Aorta (tissue), 5 donors: ENCODE data around the gene ARHGAP15. TPM values are rescaled to one million over a fixed set of nuclear protein-coding genes. Genes with fewer than 3 reads are reported as not detected.

Source experiments
- ATAC-seq: fragments of 200-7000 bp; cut with Tn5 transposase; one replicate; pipeline ENCODE4 v1.9.1; 2022; ENCODE audit warnings: moderate library complexity; ENCODE audit not compliant: low FRiP score
- DNase-seq, 2 donors: peaks; one replicate each; pipeline ENCODE4 v3.0.0-alpha.2; 2020
- H3K27ac ChIP-seq, 2 donors: one replicate each; pipeline ENCODE4 v1.5.1; 2013; ENCODE audit warnings: low read length in 2 of 2, mild to moderate bottlenecking in 2 of 2, moderate library complexity in 2 of 2, control low read depth in 1 of 2, inconsistent platforms in 1 of 2, low read depth in 1 of 2
- H3K27me3 ChIP-seq, 2 donors: one replicate each; pipeline ENCODE4 v1.6.1; 2013; ENCODE audit warnings: control low read depth in 1 of 2, low read length in 1 of 2, mild to moderate bottlenecking in 1 of 2, moderate library complexity in 1 of 2; ENCODE audit not compliant: insufficient read depth in 2 of 2, control insufficient read depth in 1 of 2
- H3K36me3 ChIP-seq, 2 donors: one replicate each; pipeline ENCODE4 v1.6.1; 2013; ENCODE audit warnings: control low read depth in 1 of 2, low read length in 1 of 2, mild to moderate bottlenecking in 1 of 2; ENCODE audit not compliant: insufficient read depth in 2 of 2, control insufficient read depth in 1 of 2
- H3K4me1 ChIP-seq, 2 donors: one replicate each; pipeline ENCODE4 v1.6.1; 2013; ENCODE audit warnings: low read length in 2 of 2, control low read depth in 1 of 2, mild to moderate bottlenecking in 1 of 2, moderate library complexity in 1 of 2; ENCODE audit not compliant: insufficient read depth in 2 of 2, control insufficient read depth in 1 of 2
- H3K4me3 ChIP-seq, 2 donors: one replicate each; pipeline ENCODE4 v1.5.1; 2013; ENCODE audit warnings: low read length in 2 of 2, control low read depth in 1 of 2, mild to moderate bottlenecking in 1 of 2
- H3K9me3 ChIP-seq: one replicate; pipeline ENCODE4 v1.6.1; 2013; ENCODE audit warnings: mild to moderate bottlenecking, low read length; ENCODE audit not compliant: control insufficient read depth
- WGBS, 2 donors: extraction: QIAGEN DNeasy Blood & Tissue Kit; methylation state at CpG; one replicate each; pipeline ENCODE4 v1.1.7; 2013; 5-methylcytosine and 5-hydroxymethylcytosine counted together
- intact Hi-C, 2 donors: fragments of 100-400 bp; cut with DNase I; formaldehyde crosslinking; loops; one replicate each; pipeline versions ENCODE4 v1.14.2 to v1.15.0; 2022
- polyA plus RNA-seq, 2 donors: library from polyadenylated mRNA; stranded (reverse); fragments of 200-250 nt; gene quantifications; one replicate each; pipeline ENCODE4 v1.2.3, GENCODE V29; 2013
- total RNA-seq, 2 donors: library from RNA; stranded (reverse); fragmentation: NEBNext Ultra II Directional; extraction: Animal tissue kit (Norgen Biotek cat#: 25700); gene quantifications; one replicate each; pipeline ENCODE4 v1.2.1, GENCODE V29; 2021
- donor health status: healthy with polysubstance abuse.
- donor health status: Bipolar disorder and iron deficiency.
- donor health status: DM: no; HTN: no; CAD: no.
- donor health status: DM: no; HTN: no; CAD: no.
- donor health status: DM: yes; HTN: yes; CAD: no.

The ARHGAP15 gene
- total and polyA plus RNA-seq, 4 donors, result 9.8 to 26.2 (median 12.8) TPM

GRCh38 chr2:143690235-143690634, 561.0 kb downstream of the ARHGAP15 start:
- no peak overlapping the region for H3K4me3 ChIP-seq
- H3K9me3 ChIP-seq, result no peaks in the 10 kb centered on the region
- intact Hi-C loops, result no loop called here
- ATAC-seq, result no peak
- 85 to 89% methylated on average over 2 of the region's 2 CpGs for WGBS, 2 donors
- no peaks in the 10 kb centered on the region for H3K4me1 ChIP-seq
- H3K27me3 ChIP-seq, result peaks cover 0 to 3% of the 10 kb centered on the region in 2 donors
- H3K27ac ChIP-seq, result no peak overlapping the region
- H3K36me3 ChIP-seq, result no peaks in the 10 kb centered on the region
- DNase-seq, result no peak

GRCh38 chr2:143691121-143691520, 561.9 kb downstream of the ARHGAP15 start:
- Histone ChIP-seq H3K27me3 (peaks cover 0 to 3% of the 10 kb centered on the region in 2 donors), H3K27ac (no peak overlapping the region), H3K9me3 (no peaks in the 10 kb centered on the region), H3K36me3 (no peaks in the 10 kb centered on the region), H3K4me1 (no peaks in the 10 kb centered on the region), H3K4me3 (no peak overlapping the region)
- DNase-seq (no peak), ATAC-seq (no peak)
- 94 to 97% methylated on average over 4 of the region's 4 CpGs for WGBS, 2 donors
- intact Hi-C loops, result no loop called here

GRCh38 chr2:143692162-143692561, 562.9 kb downstream of the ARHGAP15 start:
- DNase-seq (no peak), ATAC-seq (no peak)
- Histone ChIP-seq H3K9me3 (no peaks in the 10 kb centered on the region), H3K36me3 (no peaks in the 10 kb centered on the region), H3K27me3 (peaks cover 0 to 3% of the 10 kb centered on the region in 2 donors), H3K4me3 (no peak overlapping the region), H3K4me1 (no peaks in the 10 kb centered on the region), H3K27ac (no peak overlapping the region)
- intact Hi-C loops, result no loop called here
- WGBS, 2 donors, result 96 to 97% methylated on average over 5 of the region's 5 CpGs

- Histone ChIP-seq H3K4me3 (no peak overlapping the region), H3K27me3 (peaks cover 0 to 3% of the 10 kb centered on the region in 2 donors), H3K9me3 (no peaks in the 10 kb centered on the region), H3K27ac (no peak overlapping the region), H3K4me1 (no peaks in the 10 kb centered on the region), H3K36me3 (no peaks in the 10 kb centered on the region)
- WGBS, 2 donors, result 87 to 89% methylated on average over 5 of the region's 5 CpGs
- intact Hi-C loops, result no loop called here
- DNase-seq (no peak), ATAC-seq (no peak)
Measured at GRCh38 chr2:143692967-143693366, 563.7 kb downstream of the ARHGAP15 start.

- no peak for ATAC-seq
- intact Hi-C loops, result no loop called here
- no peaks in the 10 kb centered on the region for H3K9me3 ChIP-seq
- no peak for DNase-seq
- 82 to 90% methylated on average over 3 of the region's 3 CpGs for WGBS, 2 donors
- H3K4me1 ChIP-seq, result no peaks in the 10 kb centered on the region
- no peak overlapping the region for H3K4me3 ChIP-seq
- no peak overlapping the region for H3K27ac ChIP-seq
- peaks cover 0 to 3% of the 10 kb centered on the region in 2 donors for H3K27me3 ChIP-seq
- no peaks in the 10 kb centered on the region for H3K36me3 ChIP-seq
Measured at GRCh38 chr2:143694335-143694734, 565.1 kb downstream of the ARHGAP15 start.

- no peak for ATAC-seq
- Histone ChIP-seq H3K27me3 (peaks cover 0 to 1% of the 10 kb centered on the region in 2 donors), H3K4me1 (peaks cover 0 to 2% of the 10 kb centered on the region in 2 donors), H3K36me3 (no peaks in the 10 kb centered on the region), H3K27ac (no peak overlapping the region), H3K4me3 (no peak overlapping the region), H3K9me3 (no peaks in the 10 kb centered on the region)
- intact Hi-C loops, result no loop called here
- no peak for DNase-seq
Measured at GRCh38 chr2:143696651-143697050, 567.4 kb downstream of the ARHGAP15 start.

GRCh38 chr2:143697744-143698143, 568.5 kb downstream of the ARHGAP15 start:
- H3K27me3 ChIP-seq, result no peaks in the 10 kb centered on the region
- peaks cover 0 to 2% of the 10 kb centered on the region in 2 donors for H3K4me1 ChIP-seq
- no peak for DNase-seq
- no peaks in the 10 kb centered on the region for H3K36me3 ChIP-seq
- H3K4me3 ChIP-seq, result no peak overlapping the region
- intact Hi-C loops, result no loop called here
- WGBS, 2 donors, result 91 to 100% methylated on average over 1 of the region's 1 CpG
- H3K9me3 ChIP-seq, result no peaks in the 10 kb centered on the region
- no peak overlapping the region for H3K27ac ChIP-seq
- no peak for ATAC-seq

GRCh38 chr2:143698352-143698751, 569.1 kb downstream of the ARHGAP15 start:
- Histone ChIP-seq H3K9me3 (no peaks in the 10 kb centered on the region), H3K27ac (no peak overlapping the region), H3K36me3 (no peaks in the 10 kb centered on the region), H3K4me1 (peaks cover 0 to 2% of the 10 kb centered on the region in 2 donors), H3K27me3 (no peaks in the 10 kb centered on the region), H3K4me3 (no peak overlapping the region)
- DNase-seq (no peak), ATAC-seq (no peak)
- intact Hi-C loops, result no loop called here
- 91 to 96% methylated on average over 2 of the region's 2 CpGs for WGBS, 2 donors

GRCh38 chr2:143698888-143699570, 569.8 kb downstream of the ARHGAP15 start:
- ATAC-seq (no peak), DNase-seq (no peak)
- H3K4me3 ChIP-seq, result no peak overlapping the region
- intact Hi-C loops, result no loop called here
- peaks cover 0 to 2% of the 10 kb centered on the region in 2 donors for H3K4me1 ChIP-seq
- 93 to 96% methylated on average over 3 of the region's 3 CpGs for WGBS, 2 donors
- no peaks in the 10 kb centered on the region for H3K27me3 ChIP-seq
- no peaks in the 10 kb centered on the region for H3K9me3 ChIP-seq
- no peak overlapping the region for H3K27ac ChIP-seq
- H3K36me3 ChIP-seq, result no peaks in the 10 kb centered on the region
